Measurements from ENCODE around the gene TGFB2. TPM values are rescaled to one million over a fixed set of nuclear protein-coding genes. Genes with fewer than 3 reads are reported as not detected.

The TGFB2 gene
- polyA plus RNA-seq, 1 donor from 2014 or later: 0.10 TPM

GRCh38 chr1:218368686-218369085, 23.6 kb downstream of the TGFB2 start:
- H3K27ac ChIP-seq (ENCODE audit: low read length): no peak overlapping the region
- no peak overlapping the region for H2AFZ ChIP-seq (ENCODE audit: low read depth, low read length)
- H3K36me3 ChIP-seq (ENCODE audit: insufficient read depth, low read length): no peaks in the 10 kb centered on the region
- H3K9me2 ChIP-seq (ENCODE audit: insufficient read depth, low read length): no peaks in the 10 kb centered on the region
- H3F3A ChIP-seq (ENCODE audit: insufficient read depth, low read length, poor library complexity, severe bottlenecking): no peaks in the 10 kb centered on the region
- H3K9ac ChIP-seq (ENCODE audit: low read length): no peak overlapping the region
- H3K79me2 ChIP-seq (replicated peaks; ENCODE audit: insufficient read depth, low read length): no peaks in the 10 kb centered on the region
- H3K4me3 ChIP-seq (ENCODE audit: low read length): no peak overlapping the region
- H3K9me3 ChIP-seq (ENCODE audit: low read length): no peaks in the 10 kb centered on the region
- no peak for TF ChIP-seq RAD21 (conservative IDR thresholded peaks at IDR 0.05)
- no peak for TF ChIP-seq SMC3 (conservative IDR thresholded peaks at IDR 0.05; ENCODE audit: poor library complexity)
- TF ChIP-seq POLR2AphosphoS5 (IDR thresholded peaks at IDR 0.05): no peak
- no peak for TF ChIP-seq REST (IDR thresholded peaks at IDR 0.05; ENCODE audit: borderline replicate concordance)
- no peak for TF ChIP-seq EZH2 (IDR thresholded peaks at IDR 0.05; ENCODE audit: borderline replicate concordance, insufficient read depth, low read length, poor library complexity, severe bottlenecking)
- TF ChIP-seq MXI1 (conservative IDR thresholded peaks at IDR 0.05; ENCODE audit: poor library complexity, severe bottlenecking): no peak
- no peak for TF ChIP-seq CTCF (IDR thresholded peaks at IDR 0.05; ENCODE audit: poor library complexity, severe bottlenecking)
- no peak for TF ChIP-seq EP300 (conservative IDR thresholded peaks at IDR 0.05; ENCODE audit: poor library complexity, severe bottlenecking)
- no peak overlapping the region for H3K4me2 ChIP-seq (ENCODE audit: low read length)
- H3K27me3 ChIP-seq (ENCODE audit: insufficient read depth, low read depth, low read length): no peaks in the 10 kb centered on the region
- H4K20me1 ChIP-seq (ENCODE audit: insufficient read depth): no peaks in the 10 kb centered on the region

- no peak overlapping the region for H3K4me2 ChIP-seq (ENCODE audit: low read length)
- H2AFZ ChIP-seq (ENCODE audit: low read depth, low read length): no peak overlapping the region
- H3K27me3 ChIP-seq (ENCODE audit: insufficient read depth, low read depth, low read length): no peaks in the 10 kb centered on the region
- no peaks in the 10 kb centered on the region for H3F3A ChIP-seq (ENCODE audit: insufficient read depth, low read length, poor library complexity, severe bottlenecking)
- no peaks in the 10 kb centered on the region for H3K79me2 ChIP-seq (replicated peaks; ENCODE audit: insufficient read depth, low read length)
- H3K27ac ChIP-seq (ENCODE audit: low read length): no peak overlapping the region
- no peaks in the 10 kb centered on the region for H3K9me2 ChIP-seq (ENCODE audit: insufficient read depth, low read length)
- no peak overlapping the region for H3K4me3 ChIP-seq (ENCODE audit: low read length)
- no peaks in the 10 kb centered on the region for H3K36me3 ChIP-seq (ENCODE audit: insufficient read depth, low read length)
- H3K9ac ChIP-seq (ENCODE audit: low read length): no peak overlapping the region
- no peaks in the 10 kb centered on the region for H3K9me3 ChIP-seq (ENCODE audit: low read length)
- H4K20me1 ChIP-seq (ENCODE audit: insufficient read depth): no peaks in the 10 kb centered on the region
- TF ChIP-seq EP300 (conservative IDR thresholded peaks at IDR 0.05; ENCODE audit: poor library complexity, severe bottlenecking) (no peak), TAF1 (IDR thresholded peaks at IDR 0.05; ENCODE audit: low read depth) (no peak), RAD21 (conservative IDR thresholded peaks at IDR 0.05) (no peak), CTCF (IDR thresholded peaks at IDR 0.05; ENCODE audit: poor library complexity, severe bottlenecking) (no peak), SMC3 (conservative IDR thresholded peaks at IDR 0.05; ENCODE audit: poor library complexity) (no peak), MXI1 (conservative IDR thresholded peaks at IDR 0.05; ENCODE audit: poor library complexity, severe bottlenecking) (no peak), POLR2AphosphoS5 (IDR thresholded peaks at IDR 0.05) (no peak), REST (IDR thresholded peaks at IDR 0.05; ENCODE audit: borderline replicate concordance) (no peak), EZH2 (IDR thresholded peaks at IDR 0.05; ENCODE audit: borderline replicate concordance, insufficient read depth, low read length, poor library complexity, severe bottlenecking) (no peak)
Observed at GRCh38 chr1:218369688-218370511, 24.8 kb downstream of the TGFB2 start.

All from neural cell (in vitro differentiated cells).